Measurements from ENCODE around the gene TINCR.

The TINCR gene

DNA sequence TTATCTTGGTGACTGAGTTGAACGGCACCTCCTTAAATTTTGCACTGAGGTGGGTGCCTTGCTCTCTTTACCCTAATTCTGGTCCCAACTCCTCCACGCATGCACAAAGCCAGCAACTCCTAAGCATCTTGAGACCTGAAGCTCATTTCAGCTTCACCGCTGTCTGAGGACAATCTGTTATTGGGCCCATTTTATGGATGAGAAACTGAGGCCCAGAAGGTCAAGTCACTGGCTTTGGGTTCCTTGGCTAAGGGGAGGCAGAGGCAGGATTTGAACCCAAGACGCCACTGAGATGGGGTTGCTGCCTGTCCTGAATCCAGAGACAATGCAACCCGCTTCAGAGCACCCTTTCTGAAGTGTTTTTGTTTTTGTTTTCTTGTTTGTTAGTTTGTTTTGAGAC, 22.7 kb downstream of the TINCR start:
- TF ChIP-seq ZNF70 (CRISPR knock-in tag; IDR thresholded peaks at IDR 0.05) (no peak), CSDC2 (CRISPR knock-in tag; IDR thresholded peaks at IDR 0.05) (no peak), ZNF8 (CRISPR knock-in tag; IDR thresholded peaks at IDR 0.05) (no peak), TOX (CRISPR knock-in tag; IDR thresholded peaks at IDR 0.05; ENCODE audit: borderline replicate concordance) (no peak)
- ATAC-seq, result no peak

DNA sequence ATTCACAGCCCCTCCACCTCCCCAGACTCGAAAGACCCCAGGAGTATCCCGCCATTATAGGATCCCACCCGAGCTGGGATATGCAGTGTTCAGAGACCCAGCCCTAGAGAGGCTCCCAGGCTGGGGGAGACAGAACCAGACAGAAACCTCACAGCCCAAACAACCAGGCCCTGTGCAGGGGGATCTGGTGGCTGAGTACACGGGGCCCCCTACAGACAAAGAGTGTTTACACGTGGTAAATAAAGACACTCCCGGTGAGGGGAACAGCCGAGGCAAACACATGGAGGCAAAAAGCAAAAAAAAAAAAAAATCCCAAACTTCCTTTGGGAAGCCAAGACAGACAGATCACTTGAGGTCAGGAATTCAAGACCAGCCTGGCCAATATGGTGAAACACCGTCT, 25.1 kb downstream of the TINCR start:
- TF ChIP-seq ZFP3 (CRISPR knock-in tag; IDR thresholded peaks at IDR 0.05) (no peak), ZNF8 (CRISPR knock-in tag; IDR thresholded peaks at IDR 0.05) (no peak), ARNTL (CRISPR knock-in tag; IDR thresholded peaks at IDR 0.05; ENCODE audit: borderline replicate concordance, low read depth) (no peak), OSR1 (CRISPR knock-in tag; IDR thresholded peaks at IDR 0.05) (no peak), TOX (CRISPR knock-in tag; IDR thresholded peaks at IDR 0.05; ENCODE audit: borderline replicate concordance) (no peak), ZNF70 (CRISPR knock-in tag; IDR thresholded peaks at IDR 0.05) (no peak), PPARA (CRISPR knock-in tag; IDR thresholded peaks at IDR 0.05; ENCODE audit: borderline replicate concordance) (no peak), ZFP30 (CRISPR knock-in tag; IDR thresholded peaks at IDR 0.05) (no peak), ZNF565 (CRISPR knock-in tag; conservative IDR thresholded peaks at IDR 0.05; ENCODE audit: low read depth) (no peak), SNAI2 (CRISPR knock-in tag; IDR thresholded peaks at IDR 0.05) (no peak), GLIS3 (CRISPR knock-in tag; IDR thresholded peaks at IDR 0.05) (no peak), ISL1 (CRISPR knock-in tag; IDR thresholded peaks at IDR 0.05) (no peak), RARB (CRISPR knock-in tag; IDR thresholded peaks at IDR 0.05) (no peak), ZC3H10 (CRISPR knock-in tag; IDR thresholded peaks at IDR 0.05) (no peak), TCF4 (CRISPR knock-in tag; IDR thresholded peaks at IDR 0.05; ENCODE audit: borderline replicate concordance) (no peak), BACH2 (CRISPR knock-in tag; IDR thresholded peaks at IDR 0.05; ENCODE audit: borderline replicate concordance) (no peak)
- TF ChIP-seq, protein P1, sequence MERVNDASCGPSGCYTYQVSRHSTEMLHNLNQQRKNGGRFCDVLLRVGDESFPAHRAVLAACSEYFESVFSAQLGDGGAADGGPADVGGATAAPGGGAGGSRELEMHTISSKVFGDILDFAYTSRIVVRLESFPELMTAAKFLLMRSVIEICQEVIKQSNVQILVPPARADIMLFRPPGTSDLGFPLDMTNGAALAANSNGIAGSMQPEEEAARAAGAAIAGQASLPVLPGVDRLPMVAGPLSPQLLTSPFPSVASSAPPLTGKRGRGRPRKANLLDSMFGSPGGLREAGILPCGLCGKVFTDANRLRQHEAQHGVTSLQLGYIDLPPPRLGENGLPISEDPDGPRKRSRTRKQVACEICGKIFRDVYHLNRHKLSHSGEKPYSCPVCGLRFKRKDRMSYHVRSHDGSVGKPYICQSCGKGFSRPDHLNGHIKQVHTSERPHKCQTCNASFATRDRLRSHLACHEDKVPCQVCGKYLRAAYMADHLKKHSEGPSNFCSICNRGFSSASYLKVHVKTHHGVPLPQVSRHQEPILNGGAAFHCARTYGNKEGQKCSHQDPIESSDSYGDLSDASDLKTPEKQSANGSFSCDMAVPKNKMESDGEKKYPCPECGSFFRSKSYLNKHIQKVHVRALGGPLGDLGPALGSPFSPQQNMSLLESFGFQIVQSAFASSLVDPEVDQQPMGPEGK (CRISPR knock-in tag; IDR thresholded peaks at IDR 0.05; ENCODE audit: borderline replicate concordance), result no peak
- TF ChIP-seq, protein P2, sequence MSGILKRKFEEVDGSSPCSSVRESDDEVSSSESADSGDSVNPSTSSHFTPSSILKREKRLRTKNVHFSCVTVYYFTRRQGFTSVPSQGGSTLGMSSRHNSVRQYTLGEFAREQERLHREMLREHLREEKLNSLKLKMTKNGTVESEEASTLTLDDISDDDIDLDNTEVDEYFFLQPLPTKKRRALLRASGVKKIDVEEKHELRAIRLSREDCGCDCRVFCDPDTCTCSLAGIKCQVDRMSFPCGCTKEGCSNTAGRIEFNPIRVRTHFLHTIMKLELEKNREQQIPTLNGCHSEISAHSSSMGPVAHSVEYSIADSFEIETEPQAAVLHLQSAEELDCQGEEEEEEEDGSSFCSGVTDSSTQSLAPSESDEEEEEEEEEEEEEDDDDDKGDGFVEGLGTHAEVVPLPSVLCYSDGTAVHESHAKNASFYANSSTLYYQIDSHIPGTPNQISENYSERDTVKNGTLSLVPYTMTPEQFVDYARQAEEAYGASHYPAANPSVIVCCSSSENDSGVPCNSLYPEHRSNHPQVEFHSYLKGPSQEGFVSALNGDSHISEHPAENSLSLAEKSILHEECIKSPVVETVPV (CRISPR knock-in tag; IDR thresholded peaks at IDR 0.05), result no peak
- TF ChIP-seq, protein P3, sequence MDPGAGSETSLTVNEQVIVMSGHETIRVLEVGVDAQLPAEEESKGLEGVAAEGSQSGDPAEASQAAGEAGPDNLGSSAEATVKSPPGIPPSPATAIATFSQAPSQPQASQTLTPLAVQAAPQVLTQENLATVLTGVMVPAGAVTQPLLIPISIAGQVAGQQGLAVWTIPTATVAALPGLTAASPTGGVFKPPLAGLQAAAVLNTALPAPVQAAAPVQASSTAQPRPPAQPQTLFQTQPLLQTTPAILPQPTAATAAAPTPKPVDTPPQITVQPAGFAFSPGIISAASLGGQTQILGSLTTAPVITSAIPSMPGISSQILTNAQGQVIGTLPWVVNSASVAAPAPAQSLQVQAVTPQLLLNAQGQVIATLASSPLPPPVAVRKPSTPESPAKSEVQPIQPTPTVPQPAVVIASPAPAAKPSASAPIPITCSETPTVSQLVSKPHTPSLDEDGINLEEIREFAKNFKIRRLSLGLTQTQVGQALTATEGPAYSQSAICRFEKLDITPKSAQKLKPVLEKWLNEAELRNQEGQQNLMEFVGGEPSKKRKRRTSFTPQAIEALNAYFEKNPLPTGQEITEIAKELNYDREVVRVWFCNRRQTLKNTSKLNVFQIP (CRISPR knock-in tag; IDR thresholded peaks at IDR 0.05; ENCODE audit: borderline replicate concordance, low read depth), result no peak
- TF ChIP-seq, protein P4, sequence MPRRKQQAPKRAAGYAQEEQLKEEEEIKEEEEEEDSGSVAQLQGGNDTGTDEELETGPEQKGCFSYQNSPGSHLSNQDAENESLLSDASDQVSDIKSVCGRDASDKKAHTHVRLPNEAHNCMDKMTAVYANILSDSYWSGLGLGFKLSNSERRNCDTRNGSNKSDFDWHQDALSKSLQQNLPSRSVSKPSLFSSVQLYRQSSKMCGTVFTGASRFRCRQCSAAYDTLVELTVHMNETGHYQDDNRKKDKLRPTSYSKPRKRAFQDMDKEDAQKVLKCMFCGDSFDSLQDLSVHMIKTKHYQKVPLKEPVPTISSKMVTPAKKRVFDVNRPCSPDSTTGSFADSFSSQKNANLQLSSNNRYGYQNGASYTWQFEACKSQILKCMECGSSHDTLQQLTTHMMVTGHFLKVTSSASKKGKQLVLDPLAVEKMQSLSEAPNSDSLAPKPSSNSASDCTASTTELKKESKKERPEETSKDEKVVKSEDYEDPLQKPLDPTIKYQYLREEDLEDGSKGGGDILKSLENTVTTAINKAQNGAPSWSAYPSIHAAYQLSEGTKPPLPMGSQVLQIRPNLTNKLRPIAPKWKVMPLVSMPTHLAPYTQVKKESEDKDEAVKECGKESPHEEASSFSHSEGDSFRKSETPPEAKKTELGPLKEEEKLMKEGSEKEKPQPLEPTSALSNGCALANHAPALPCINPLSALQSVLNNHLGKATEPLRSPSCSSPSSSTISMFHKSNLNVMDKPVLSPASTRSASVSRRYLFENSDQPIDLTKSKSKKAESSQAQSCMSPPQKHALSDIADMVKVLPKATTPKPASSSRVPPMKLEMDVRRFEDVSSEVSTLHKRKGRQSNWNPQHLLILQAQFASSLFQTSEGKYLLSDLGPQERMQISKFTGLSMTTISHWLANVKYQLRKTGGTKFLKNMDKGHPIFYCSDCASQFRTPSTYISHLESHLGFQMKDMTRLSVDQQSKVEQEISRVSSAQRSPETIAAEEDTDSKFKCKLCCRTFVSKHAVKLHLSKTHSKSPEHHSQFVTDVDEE (CRISPR knock-in tag; IDR thresholded peaks at IDR 0.05), result no peak
- no peak for ATAC-seq

DNA sequence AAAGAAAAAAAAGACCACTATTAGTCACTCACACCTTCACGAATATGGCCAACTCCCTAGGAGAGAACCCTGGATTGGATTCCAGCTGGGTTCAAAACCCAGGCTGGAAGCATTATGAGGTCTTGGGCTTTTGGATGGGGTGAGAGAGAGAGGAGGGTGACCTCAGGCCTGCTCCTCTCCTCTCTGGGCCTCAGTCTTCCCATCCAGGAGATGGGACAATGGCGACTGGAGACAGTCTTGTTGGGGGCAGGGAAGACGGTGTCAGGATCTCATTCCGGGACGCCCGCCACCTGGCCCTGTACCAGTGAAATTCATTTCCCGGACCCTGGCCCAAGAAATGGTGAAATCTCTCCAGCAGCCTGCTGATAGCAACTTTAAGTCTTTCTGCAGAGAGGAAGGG, 26.3 kb downstream of the TINCR start:
- ATAC-seq, result no peak
- TF ChIP-seq, protein P1 (CRISPR knock-in tag; IDR thresholded peaks at IDR 0.05; ENCODE audit: borderline replicate concordance), result no peak
- TF ChIP-seq ZNF8 (CRISPR knock-in tag; IDR thresholded peaks at IDR 0.05) (no peak), SNAI2 (CRISPR knock-in tag; IDR thresholded peaks at IDR 0.05) (no peak)
